Ascending aorta (tissue), 2 donors: ENCODE data around the gene CD7. TPM values are rescaled to one million over a fixed set of nuclear protein-coding genes. Genes with fewer than 3 reads are reported as not detected.

Experiments used
- DNase-seq, 2 donors: peaks; one replicate each; pipeline ENCODE4 v3.0.0-alpha.2; 2019; ENCODE audit warnings: low spot score in 2 of 2
- H3K27ac ChIP-seq, 2 donors: fragments of 200-600 bp; sonication (generic); one replicate each; pipeline ENCODE4 v1.5.1; 2016 to 2017; ENCODE audit warnings: mild to moderate bottlenecking in 1 of 2
- H3K27me3 ChIP-seq: fragments of 200-600 bp; sonication (generic); one replicate; pipeline ENCODE4 v1.5.1; 2017
- H3K36me3 ChIP-seq, 2 donors: fragments of 200-600 bp; sonication (generic); one replicate each; pipeline ENCODE4 v1.5.1; 2016
- H3K4me1 ChIP-seq, 2 donors: fragments of 200-600 bp; sonication (generic); one replicate each; pipeline ENCODE4 v1.5.1; 2016 to 2017; ENCODE audit warnings: mild to moderate bottlenecking in 1 of 2
- H3K4me3 ChIP-seq, 2 donors: fragments of 200-600 bp; sonication (generic); one replicate each; pipeline ENCODE4 v1.5.1; 2016 to 2017; ENCODE audit warnings: mild to moderate bottlenecking in 1 of 2
- H3K9me3 ChIP-seq, 2 donors: fragments of 200-600 bp; sonication (generic); one replicate each; pipeline ENCODE4 v1.5.1; 2016
- intact Hi-C: fragments of 100-400 bp; cut with DNase I; formaldehyde crosslinking; loops from one replicate; pipeline ENCODE4 v1.15.1; 2023
- total RNA-seq: library from RNA; depleted of rRNA; stranded (reverse); fragments of >200 nt; gene quantifications from one replicate; pipeline ENCODE4 v1.1.0, GENCODE V29; 2016
- TF ChIP-seq, protein P1 (sequence below), 3 experiments: fragments of 200-600 bp in 2 of 3; fragments of 450-650 bp in 1 of 3; sonication (generic) in 2 of 3; IDR thresholded peaks; one replicate each; pipeline ENCODE4 v1.5.1; 2016 to 2019; ENCODE audit warnings: antibody characterized with exemption in 3 of 3, mild to moderate bottlenecking in 1 of 3, moderate library complexity in 1 of 3

The CD7 gene
- total RNA-seq, 1 donor from 2014 or later = 6.7 TPM

DNA sequence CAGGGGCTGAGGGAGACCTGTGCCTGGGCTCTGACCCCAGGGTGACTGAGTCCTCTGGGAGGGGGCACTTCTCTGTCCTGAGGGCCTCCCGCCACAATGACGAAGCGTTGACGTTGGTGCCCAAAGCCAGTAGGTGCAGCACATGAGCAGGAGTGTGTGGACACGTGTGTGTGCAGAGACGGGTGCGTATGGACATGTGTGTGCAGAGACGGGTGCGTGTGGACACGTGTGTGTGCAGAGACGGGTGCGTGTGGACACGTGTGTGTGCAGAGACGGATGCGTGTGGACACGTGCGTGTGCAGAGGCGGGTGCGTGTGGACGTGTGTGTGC lies 726 bp upstream of the CD7 start:
- Histone ChIP-seq H3K4me3 (no peak overlapping the region), H3K27ac (no peak overlapping the region), H3K36me3 (no peaks in the 10 kb centered on the region), H3K9me3 (no peaks in the 10 kb centered on the region), H3K4me1 (peaks cover 0 to 5% of the 10 kb centered on the region in 2 donors), H3K27me3 (peaks cover 17% of the 10 kb centered on the region)
- DNase-seq = no peak
- intact Hi-C loops = no loop called here
- TF ChIP-seq, protein P1, sequence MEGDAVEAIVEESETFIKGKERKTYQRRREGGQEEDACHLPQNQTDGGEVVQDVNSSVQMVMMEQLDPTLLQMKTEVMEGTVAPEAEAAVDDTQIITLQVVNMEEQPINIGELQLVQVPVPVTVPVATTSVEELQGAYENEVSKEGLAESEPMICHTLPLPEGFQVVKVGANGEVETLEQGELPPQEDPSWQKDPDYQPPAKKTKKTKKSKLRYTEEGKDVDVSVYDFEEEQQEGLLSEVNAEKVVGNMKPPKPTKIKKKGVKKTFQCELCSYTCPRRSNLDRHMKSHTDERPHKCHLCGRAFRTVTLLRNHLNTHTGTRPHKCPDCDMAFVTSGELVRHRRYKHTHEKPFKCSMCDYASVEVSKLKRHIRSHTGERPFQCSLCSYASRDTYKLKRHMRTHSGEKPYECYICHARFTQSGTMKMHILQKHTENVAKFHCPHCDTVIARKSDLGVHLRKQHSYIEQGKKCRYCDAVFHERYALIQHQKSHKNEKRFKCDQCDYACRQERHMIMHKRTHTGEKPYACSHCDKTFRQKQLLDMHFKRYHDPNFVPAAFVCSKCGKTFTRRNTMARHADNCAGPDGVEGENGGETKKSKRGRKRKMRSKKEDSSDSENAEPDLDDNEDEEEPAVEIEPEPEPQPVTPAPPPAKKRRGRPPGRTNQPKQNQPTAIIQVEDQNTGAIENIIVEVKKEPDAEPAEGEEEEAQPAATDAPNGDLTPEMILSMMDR (IDR thresholded peaks at IDR 0.05) = no peak

DNA sequence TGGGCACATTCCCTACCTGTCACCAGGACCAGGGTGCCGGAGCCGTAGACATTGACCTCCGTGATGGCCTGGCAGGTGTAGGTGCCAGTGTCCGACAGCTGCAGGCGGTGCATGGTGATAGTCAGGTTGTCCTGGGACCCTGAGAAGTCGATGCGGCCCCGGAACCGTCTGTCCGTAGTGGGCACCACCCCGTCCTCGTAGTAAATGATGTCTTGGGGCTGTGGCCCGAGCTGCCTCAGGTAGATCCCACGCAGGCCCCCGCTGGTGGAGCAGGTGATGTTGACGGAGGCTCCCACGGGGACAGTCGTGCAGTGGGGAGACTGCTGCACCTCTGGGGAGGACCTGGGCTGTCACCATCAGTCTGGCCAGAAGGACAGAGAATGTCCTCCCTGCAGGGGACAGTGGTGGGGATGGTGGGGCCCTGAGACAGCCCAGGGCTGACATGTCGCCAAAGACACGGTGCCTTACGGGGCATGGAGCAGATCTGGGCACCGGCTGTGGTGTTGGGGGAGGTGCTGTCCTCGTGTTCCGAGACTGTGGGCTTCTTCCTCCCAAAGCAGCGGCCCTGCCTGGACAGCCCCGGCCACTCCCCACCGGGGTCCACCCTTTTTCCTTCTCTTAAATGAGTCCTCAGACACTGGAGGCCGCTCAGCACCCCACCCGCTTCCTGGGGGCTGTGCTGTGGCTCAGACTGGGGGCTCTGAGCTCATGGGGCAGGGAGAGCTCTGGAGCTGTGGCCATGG lies 586 bp downstream of the CD7 start:
- H3K27ac ChIP-seq = no peak overlapping the region
- no peaks in the 10 kb centered on the region for H3K9me3 ChIP-seq
- H3K4me1 ChIP-seq = peaks cover 0 to 5% of the 10 kb centered on the region in 2 donors
- no peak overlapping the region for H3K4me3 ChIP-seq
- TF ChIP-seq, protein P1 (IDR thresholded peaks at IDR 0.05) = no peak
- H3K27me3 ChIP-seq = peaks cover 15% of the 10 kb centered on the region
- intact Hi-C loops = no loop called here
- DNase-seq = no peak
- no peaks in the 10 kb centered on the region for H3K36me3 ChIP-seq

DNA sequence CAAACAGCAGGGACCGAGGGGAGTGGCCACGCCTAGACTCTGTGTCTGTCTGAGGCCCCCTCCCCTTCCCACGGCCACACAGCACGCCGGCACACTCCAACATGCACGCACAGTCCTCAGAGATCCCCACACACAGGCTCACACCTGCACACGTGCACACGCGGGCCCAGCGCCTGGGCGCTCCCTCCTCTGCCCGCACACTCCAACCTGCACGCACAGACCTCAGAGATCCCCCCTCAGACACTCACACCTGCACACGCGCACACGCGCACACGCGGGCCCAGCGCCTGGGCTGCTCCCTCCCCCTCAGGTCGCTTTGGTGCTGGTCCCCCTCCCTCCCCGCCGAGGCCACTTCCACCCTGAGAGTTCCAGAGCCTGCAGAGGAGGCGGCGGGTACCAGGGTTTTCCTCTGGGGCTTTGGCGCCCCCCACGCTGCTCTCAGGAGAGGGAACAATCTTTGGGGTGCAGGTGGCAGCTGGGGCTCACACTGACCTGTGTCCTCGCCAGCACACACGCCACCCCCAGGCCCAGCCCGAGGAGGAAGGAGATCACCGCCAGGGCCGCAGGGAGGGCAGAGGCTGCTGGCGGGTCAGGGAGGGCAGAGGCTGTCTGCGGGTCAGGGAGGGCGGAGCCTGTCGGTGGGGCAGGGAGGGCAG lies 1.6 kb downstream of the CD7 start:
- no peaks in the 10 kb centered on the region for H3K4me1 ChIP-seq
- peak overlapping the region in 1 of 2 donors; percentile 22 for H3K4me3 ChIP-seq
- intact Hi-C loops = no loop called here
- H3K36me3 ChIP-seq = no peaks in the 10 kb centered on the region
- H3K27ac ChIP-seq = no peak overlapping the region
- TF ChIP-seq, protein P1 (IDR thresholded peaks at IDR 0.05) = no peak
- H3K27me3 ChIP-seq = peaks cover 12% of the 10 kb centered on the region
- H3K9me3 ChIP-seq = no peaks in the 10 kb centered on the region
- no peak for DNase-seq

DNA sequence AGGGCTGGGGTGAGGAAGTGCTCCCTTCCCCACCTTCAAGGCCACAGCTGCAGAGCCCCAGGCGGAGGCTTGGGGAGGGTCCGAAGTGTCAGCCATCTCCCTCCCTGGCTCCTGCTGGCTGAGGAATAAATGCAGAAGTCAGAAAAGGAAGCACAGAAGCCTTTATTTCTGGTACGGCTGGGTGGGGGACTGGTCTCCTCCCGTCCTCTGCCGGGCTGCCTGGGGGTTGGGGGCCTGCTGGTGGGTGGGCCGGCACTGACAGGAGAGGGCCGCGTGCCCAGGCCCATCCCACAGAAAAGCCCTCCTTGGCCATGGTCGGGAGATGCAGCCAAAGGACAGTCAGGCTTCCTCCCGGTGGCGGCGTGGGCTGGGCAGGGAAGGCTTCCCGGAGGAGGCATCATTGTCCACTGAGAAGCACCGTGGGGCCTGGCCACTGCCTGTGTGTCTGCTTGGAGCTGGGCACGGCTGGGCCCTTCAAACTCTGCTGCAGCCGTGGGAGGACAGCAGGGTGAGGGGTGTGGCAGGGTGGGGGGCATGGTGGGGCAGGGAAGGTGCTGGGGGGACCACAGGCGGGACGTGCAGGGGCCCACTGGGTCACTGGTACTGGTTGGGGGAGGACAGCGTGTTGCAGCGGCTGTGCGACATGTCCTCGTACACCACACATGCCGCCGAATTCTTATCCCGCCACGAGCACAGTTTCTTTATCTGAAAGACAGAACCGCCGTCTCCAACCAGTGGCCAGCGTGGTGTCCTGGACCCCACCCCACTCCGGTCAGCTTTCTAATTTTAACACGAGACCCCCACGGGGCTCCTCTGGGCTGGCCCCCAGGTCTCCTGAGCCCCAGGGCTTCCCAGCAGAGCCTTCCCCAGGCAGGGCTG lies 2.4 kb downstream of the CD7 start:
- Histone ChIP-seq H3K9me3 (no peaks in the 10 kb centered on the region), H3K27ac (no peak overlapping the region), H3K4me3 (peak overlapping the region in 1 of 2 donors; percentile 22), H3K4me1 (no peaks in the 10 kb centered on the region), H3K36me3 (no peaks in the 10 kb centered on the region), H3K27me3 (peaks cover 17% of the 10 kb centered on the region)
- intact Hi-C loops = no loop called here
- DNase-seq = no peak
- TF ChIP-seq, protein P1 (IDR thresholded peaks at IDR 0.05) = no peak

DNA sequence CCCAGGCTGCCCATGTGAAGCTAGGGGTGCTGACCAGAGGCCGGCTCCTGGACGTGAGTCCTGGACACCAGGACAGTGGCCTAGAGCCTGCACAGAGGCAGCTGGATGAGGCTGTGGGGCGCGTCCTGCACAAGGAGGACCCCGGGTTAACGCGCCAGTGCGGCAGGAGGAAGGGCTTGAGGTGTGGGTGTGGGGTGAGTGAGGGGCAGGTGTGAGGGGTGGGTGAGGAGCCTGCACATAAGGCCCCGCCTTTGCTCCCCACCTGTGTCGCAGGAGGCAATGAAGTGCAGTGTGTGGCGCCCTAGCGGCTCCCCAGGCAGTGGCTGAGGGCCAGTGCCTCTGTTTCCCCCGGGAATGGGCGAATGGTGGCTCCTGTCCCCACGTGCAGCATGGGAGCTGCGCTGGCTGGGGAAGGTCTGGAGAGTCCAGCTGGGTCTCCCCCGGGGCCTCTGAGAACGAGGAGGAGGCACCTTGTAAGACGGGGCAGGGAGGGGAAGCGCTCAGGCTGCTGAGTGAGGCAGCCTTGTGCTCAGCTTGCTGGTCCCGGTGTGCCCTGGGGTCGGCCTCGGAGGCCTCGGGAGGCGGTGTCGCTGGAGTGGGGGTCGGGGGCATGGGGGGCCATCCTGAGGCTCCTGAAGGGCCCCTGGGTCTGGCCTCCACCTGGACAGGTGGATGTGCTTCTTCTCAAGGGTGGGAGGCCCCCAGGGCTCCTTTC lies 3.2 kb downstream of the CD7 start:
- Histone ChIP-seq H3K9me3 (no peaks in the 10 kb centered on the region), H3K36me3 (no peaks in the 10 kb centered on the region), H3K4me3 (no peak overlapping the region), H3K27ac (no peak overlapping the region), H3K4me1 (no peaks in the 10 kb centered on the region), H3K27me3 (peaks cover 17% of the 10 kb centered on the region)
- intact Hi-C loops = no loop called here
- TF ChIP-seq, protein P1 (IDR thresholded peaks at IDR 0.05) = no peak
- DNase-seq = no peak
